Lower leg skin (tissue), 3 donors: Measurements from ENCODE around the gene LNPEP.

Experiments used
- CTCF ChIP-seq, 3 donors: fragments of 450-650 bp; IDR thresholded peaks; one replicate each; pipeline ENCODE4 v1.5.1; 2016; ENCODE audit warnings: antibody characterized with exemption in 3 of 3, mild to moderate bottlenecking in 3 of 3, moderate library complexity in 2 of 3
- POLR2A ChIP-seq, 2 donors: fragments of 450-650 bp; IDR thresholded peaks; one replicate each; pipeline ENCODE4 v1.6.1; 2016 to 2017; ENCODE audit warnings: antibody characterized with exemption in 2 of 2, mild to moderate bottlenecking in 1 of 2, moderate library complexity in 1 of 2

GRCh38 chr5:96975656-96976055, 39.8 kb downstream of the LNPEP start:
- TF ChIP-seq POLR2A (IDR thresholded peaks at IDR 0.05) (no peak), CTCF (IDR thresholded peaks at IDR 0.05) (no peak)
